ENCODE results near the gene HAP1.
"Not testable (repeated sequence)": the region's sequence is repeated elsewhere in the genome, so short reads cannot be mapped to it uniquely, and the experiment has no call there.

Gene HAP1

GRCh38 chr17:41723801-41724475 is 10.5 kb downstream of the HAP1 start:
- no peak for DNase-seq

GRCh38 chr17:41722231-41722630 is 12.2 kb downstream of the HAP1 start:
- no peak for DNase-seq

DNA sequence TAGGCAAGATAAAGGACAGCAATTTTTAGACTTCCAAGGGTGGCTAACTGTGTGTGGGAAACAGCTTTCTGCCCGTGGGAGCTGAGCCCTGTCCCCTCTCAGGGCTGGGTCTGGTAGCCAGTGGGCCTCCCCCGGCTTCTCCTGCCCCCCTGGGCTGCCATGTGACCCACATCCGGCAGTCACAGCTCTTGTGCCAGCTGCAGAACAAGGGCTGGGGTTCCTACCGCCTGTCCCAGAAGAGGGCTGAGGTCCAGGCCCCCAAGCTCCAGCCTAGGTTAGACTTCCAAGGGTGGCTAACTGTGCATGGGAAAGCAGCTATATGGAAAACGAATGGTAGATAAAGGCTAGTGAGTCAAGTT is 16.2 kb downstream of the HAP1 start:
- DNase-seq: no peak

- no peak for DNase-seq
Measured at GRCh38 chr17:41717408-41718286, 16.8 kb downstream of the HAP1 start.

DNA sequence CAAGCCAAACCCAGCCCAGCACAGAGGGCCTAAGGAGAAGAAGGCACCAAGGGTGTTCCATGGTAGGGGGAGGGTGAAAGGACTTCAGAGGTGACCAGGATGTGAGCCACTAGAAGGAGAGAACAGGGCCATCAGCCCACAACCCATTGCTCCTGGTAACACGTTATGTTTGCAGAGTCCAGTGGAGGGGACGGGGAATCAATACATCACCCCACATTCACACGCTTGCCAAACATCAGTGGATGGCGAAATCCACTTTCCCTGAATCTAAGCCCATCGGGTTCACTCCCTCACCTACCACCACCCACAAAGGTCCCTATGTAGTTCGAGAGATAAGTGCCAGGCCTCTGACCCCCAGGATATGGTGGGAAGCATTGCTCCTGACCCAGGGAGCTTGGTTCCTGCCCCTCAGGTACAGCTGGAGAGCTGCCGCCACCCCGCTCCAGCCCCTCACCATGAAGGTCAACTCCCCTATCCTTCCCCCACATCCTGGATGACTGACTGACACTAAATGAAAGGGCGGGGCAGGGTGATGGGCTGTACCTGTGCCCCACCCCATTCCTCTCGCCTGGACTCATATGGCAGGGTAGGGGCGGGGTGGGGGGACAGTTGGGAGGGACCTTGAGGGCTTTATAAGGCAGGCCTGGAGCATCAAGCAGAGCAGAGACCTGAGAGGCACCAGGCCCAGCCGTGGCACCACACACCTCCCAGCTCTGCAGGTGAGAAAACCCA is 22.6 kb downstream of the HAP1 start, which contains the start of gene GAST:
GAST (plus strand) TSS at position 663 of the 732 bp plus-strand sequence. CDS start 3,106 bp downstream, outside the sequence.
- no peak for DNase-seq

DNA sequence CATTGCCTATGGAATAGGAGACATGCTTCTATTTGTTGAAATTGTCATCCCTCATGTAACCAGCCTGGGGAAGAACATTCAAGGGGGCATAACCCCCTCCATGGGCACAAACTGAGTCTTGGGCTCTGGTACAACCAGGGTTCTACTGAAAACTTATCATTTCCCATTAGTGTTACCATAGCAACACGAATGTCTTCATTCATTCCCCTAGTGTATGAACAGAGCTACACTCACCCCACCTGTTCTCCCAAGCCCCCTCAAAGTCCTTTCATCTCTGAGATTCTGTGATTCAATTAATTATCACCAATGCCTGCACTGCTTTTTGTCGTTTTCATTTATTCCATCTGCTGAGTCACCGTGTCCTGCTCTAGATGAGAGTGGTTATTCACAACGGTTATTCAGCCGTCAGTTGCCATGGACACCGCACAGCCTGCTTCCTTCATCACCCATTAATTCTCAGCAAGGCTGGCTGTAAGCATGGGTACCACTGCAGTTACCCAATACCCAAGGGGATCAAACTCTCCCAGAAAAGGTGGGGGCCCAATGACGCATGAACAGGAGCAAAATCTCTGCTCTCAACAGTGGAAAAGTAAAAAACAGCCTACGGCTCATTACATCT is 23.9 kb downstream of the HAP1 start:
- DNase-seq: peak; percentile 54

GRCh38 chr17:41707803-41708669 is 26.4 kb downstream of the HAP1 start:
- no peak for DNase-seq

- no peak for DNase-seq
Measured at GRCh38 chr17:41705271-41705991, 29.0 kb downstream of the HAP1 start.

- no peak for DNase-seq
Measured at GRCh38 chr17:41702712-41703111, 31.7 kb downstream of the HAP1 start.

DNA sequence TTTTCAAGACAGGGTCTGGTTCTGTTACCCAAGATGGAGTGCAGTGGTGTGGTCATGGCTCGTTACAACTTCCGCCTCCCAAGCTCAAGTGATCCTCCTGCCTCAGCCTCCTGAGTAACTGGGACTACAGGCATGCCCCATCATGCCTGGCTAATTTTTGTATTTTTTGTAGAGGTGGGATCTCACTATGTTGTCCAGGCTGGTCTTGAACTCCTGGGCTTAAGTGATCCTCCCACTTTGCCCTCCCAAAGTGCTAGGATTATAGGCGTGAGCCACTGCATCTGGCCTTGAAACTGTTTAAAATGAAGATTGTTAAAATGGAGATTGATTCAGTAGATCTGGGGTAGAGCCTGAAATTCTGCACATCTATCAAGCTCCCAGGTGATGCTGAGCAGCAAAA is 33.6 kb downstream of the HAP1 start:
- DNase-seq: not testable (repeated sequence)

DNA sequence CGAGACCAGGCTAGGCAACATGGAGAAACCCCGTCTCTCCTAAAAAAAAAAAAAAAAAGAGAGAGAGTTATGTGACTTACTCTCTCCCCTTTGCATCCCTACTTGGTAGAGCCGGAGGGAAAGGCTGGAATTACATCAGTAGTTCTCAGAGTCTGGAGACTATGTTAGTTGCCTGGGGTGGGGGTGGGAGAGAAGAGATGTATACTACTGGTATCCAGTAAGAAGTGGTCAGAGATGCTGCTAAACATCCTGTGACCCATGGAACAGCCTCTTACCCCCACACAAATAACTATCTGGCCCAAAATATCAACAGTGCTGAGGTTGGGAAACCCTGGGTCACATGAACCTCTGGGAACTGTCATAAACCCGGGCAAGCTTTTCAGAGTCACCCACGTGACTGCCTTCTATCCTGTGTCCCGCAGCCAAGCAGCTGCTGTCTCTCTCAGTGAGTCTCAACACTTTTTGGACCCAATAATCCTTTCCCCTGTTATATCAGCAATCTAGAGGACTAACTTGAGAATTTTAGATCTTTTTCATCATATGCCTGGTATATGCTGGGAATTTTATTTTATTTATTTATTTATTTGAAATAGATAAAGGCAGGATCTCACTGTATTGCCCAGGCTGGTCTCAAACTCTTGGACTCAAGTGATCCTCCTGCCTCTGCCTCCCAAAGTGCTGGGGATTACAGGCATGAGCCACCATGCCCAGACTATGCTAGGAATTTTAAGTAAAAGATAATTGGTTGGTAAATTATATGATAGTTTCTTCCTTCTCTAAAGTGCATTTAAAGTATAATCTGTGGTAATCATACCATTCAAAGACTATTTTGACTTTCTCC is 37.1 kb downstream of the HAP1 start:
- DNase-seq: no peak

GRCh38 chr17:41695954-41696757 is 38.3 kb downstream of the HAP1 start:
- DNase-seq: peak; percentile 63

- no peak for DNase-seq
Measured at GRCh38 chr17:41695134-41695661, 39.2 kb downstream of the HAP1 start.

GRCh38 chr17:41692722-41693521 is 41.5 kb downstream of the HAP1 start:
- DNase-seq: no peak

DNA sequence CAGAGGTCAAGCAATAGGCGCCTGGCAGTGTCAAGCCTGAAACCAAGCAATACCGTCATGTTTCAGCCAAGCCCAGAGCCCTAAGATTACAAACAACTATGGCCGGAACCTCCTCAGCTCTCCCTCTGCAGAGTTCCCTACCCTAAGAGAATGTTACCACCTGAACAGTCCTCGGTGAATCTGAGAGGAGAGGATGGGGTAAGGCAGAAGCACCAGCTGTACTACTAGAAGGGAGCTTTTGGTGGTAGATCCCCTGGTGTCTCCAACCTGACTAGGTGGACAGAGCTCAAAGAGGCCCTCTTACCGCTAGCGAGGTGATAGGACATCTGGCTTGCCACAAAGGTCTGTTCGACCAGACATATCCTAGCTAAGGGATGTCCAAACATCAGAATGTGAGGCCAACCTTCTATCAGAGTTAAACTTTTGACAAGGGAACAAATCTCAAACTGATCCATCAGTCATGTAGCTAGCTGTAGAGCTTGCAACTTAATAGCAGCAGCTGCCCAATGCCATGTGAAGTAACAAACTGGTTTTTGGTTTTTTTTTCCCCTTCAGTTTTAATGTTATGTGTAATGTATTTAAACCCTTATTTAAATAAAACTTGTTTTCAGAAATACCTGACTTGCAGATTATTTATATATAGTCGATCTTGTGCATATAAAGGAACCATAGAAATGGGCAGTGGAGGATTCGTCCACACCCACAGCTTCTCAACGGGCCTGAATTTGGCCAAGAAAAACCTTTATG is 43.2 kb downstream of the HAP1 start:
- DNase-seq: no peak

GRCh38 chr17:41690497-41690896 is 43.9 kb downstream of the HAP1 start:
- DNase-seq: no peak

DNA sequence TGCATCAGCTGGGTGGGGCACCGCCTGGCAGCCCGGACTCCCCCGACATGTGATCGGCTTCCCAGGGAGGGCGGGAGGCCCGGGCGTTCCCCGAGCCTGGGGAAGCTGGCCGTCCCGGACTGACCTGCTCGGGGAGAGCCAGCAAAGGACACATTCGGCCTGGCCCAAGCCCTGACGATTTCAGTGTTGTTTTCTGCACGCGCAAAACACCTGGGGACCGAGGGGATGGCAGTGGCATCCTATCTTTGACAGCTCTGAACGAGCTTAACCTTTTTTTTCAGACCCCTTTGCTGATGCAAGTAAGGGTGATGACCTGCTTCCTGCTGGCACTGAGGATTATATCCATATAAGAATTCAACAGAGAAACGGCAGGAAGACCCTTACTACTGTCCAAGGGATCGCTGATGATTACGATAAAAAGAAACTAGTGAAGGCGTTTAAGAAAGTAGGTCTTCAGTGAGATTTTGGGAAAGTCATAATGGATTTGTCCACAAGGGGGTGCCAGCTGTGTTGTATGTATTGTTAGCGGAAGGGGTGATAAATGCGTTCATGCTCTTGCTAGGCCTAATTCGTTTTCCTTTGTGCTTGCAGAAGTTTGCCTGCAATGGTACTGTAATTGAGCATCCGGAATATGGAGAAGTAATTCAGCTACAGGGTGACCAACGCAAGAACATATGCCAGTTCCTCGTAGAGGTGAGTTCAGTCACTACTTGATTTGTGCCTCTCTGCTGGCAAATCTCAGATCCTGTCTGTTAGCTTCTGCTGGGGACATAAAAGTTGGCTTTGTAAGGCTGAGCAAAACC is 44.7 kb downstream of the HAP1 start:
- DNase-seq: no peak

All from NCI-H2171 treated with DMSO at 0.1 percent for 48 hours (cell line).